Epithelial cell of proximal tubule (primary cell): ENCODE results near the gene MORN1. TPM values are rescaled to one million over a fixed set of nuclear protein-coding genes. Genes with fewer than 3 reads are reported as not detected.

ENCODE experiments used
- DNase-seq: peaks from one replicate; pipeline ENCODE4 v3.0.0-alpha.2; 2011; ENCODE audit warnings: low read depth
- H3K4me3 ChIP-seq: 2 replicates; pipeline ENCODE4 v1.5.1; 2011; ENCODE audit warnings: low read depth, mild to moderate bottlenecking, low read length
- CTCF ChIP-seq: conservative IDR thresholded peaks from 2 replicates; pipeline ENCODE4 v1.5.1; 2012; ENCODE audit warnings: low read depth, mild to moderate bottlenecking, low read length
- total RNA-seq: library from RNA; depleted of rRNA; stranded (reverse); fragments of >200 nt; gene quantifications from 2 replicates; pipeline ENCODE4 v1.2.3, GENCODE V29; 2015

MORN1 gene
- total RNA-seq, 1 donor from 2014 or later = 8.1 TPM

DNA sequence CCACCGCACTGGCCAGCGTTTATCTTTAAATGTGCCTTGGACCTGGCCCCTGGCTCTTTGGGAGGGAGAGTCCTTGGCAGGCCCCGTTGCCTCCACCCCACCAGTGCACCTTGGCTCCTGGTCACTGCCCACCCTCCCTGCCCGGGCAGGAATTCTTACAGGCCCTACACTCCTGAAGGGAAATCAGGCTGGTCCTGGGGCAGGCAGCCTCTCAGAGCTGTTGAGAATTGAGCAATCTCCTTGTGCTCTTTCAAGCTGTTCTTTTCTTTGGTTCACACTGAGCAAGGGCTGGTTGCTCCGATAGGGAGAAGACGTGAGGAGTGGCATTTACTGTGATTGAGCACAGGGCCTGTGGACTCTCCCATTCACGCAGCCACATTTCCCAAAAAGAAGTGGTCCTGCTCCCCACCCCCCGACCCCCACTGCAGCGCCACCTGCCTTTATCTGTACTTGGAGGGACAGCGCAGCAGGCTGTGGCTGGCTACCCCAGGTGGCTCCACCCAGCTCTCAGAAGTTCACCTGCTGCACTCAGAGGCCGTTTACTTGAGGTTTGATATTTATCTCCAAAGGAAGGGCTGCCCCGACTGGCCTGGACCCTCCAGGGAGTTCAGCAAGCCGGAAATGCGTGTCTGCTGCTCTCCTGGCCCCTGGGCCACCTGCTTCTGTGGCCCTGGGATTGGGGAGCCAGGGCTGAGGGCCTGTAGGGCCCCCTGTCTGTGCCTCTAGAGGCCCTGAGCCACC, 115.4 kb downstream of the MORN1 start:
- no peak for DNase-seq
- no peak overlapping the region for H3K4me3 ChIP-seq
- no peak for TF ChIP-seq CTCF

GRCh38 chr1:2274929-2275475, 116.4 kb downstream of the MORN1 start:
- no peak for TF ChIP-seq CTCF
- no peak overlapping the region for H3K4me3 ChIP-seq
- DNase-seq = no peak

GRCh38 chr1:2274231-2274928, 117.0 kb downstream of the MORN1 start:
- TF ChIP-seq CTCF = no peak
- DNase-seq = no peak
- no peak overlapping the region for H3K4me3 ChIP-seq

DNA sequence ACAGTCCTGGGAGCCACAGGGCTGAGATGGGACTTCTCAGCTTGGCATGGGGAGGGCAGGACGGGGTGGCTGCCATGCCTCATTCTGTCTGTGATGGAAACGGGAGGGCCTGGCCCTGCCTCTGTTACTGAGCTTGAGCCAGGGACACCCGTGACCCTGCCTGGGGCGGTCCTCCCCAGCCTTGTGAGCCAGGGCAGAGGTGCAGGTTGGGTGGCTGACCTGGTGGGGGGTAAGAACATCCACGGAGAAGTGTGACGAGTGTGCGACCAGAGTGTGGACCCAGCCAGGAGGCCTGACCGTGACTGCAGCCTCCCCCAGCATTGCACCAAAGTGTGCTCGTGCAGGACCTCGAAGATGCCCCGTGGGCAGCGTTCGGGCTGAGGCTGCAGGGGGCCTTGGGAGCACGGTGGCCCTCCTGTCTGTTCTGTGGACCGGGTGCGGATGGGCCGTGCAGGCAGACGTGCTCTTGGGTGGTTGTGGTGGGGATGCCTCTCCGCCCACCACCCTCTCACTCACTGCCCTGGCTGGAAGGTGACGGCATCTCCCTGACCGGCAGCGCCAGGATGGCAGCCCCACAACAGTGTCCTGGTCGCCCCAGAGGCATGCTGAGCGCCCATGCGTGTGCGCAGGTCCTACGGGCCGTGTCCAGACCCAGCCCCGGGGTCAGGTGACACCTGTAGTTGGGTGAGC, 117.8 kb downstream of the MORN1 start:
- TF ChIP-seq CTCF = no peak
- no peak for DNase-seq
- no peak overlapping the region for H3K4me3 ChIP-seq

- no peak for TF ChIP-seq CTCF
- no peak overlapping the region for H3K4me3 ChIP-seq
- no peak for DNase-seq
Observed at GRCh38 chr1:2272686-2273400, 118.5 kb downstream of the MORN1 start.

GRCh38 chr1:2271841-2272655, 119.3 kb downstream of the MORN1 start:
- TF ChIP-seq CTCF = no peak
- no peak for DNase-seq
- H3K4me3 ChIP-seq = no peak overlapping the region
